GM12891 (cell line): Measurements from ENCODE around the gene MGME1.

Experiments
- PAX5 ChIP-seq: IDR thresholded peaks from 2 replicates; pipeline ENCODE4 v1.6.1; 2011; ENCODE audit warnings: low read length, moderate library complexity, mild to moderate bottlenecking; ENCODE audit not compliant: insufficient read depth, severe bottlenecking
- POLR2A ChIP-seq: IDR thresholded peaks from 2 replicates; pipeline ENCODE4 v1.6.1; 2011; ENCODE audit warnings: low read depth, low read length, control low read depth
- POLR2AphosphoS5 ChIP-seq: IDR thresholded peaks from 2 replicates; pipeline ENCODE4 v1.6.1; 2011; ENCODE audit warnings: low read depth, low read length, control low read depth
- TAF1 ChIP-seq: IDR thresholded peaks from 2 replicates; pipeline ENCODE4 v1.6.1; 2011; ENCODE audit warnings: low read depth, low read length, control low read depth

DNA sequence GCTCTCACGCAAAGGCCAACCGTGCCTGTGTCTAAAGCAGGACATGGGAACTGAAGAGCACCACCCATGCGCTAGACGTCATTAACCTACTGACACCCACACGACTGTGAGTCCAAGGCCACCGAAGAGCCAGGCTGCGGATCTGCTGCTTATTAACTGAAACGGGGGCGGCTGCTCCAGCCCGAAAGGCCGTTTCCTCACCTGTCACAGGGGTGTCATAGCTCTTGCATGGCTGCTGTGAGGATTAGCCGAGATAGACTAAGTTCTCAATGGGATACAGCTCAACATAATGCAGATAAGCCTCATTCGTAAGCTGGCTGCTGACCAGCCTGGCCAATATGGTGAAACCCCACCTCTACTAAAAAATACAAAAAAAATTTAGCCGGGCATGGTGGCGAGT lies 62.2 kb downstream of the MGME1 start:
- TF ChIP-seq POLR2A, result no peak
- no peak for TF ChIP-seq POLR2AphosphoS5
- no peak for TF ChIP-seq TAF1
- TF ChIP-seq PAX5, result no peak
